Ishikawa (cell line): ENCODE results near the gene XRCC1.

ENCODE experiments used
- CEBPB ChIP-seq: IDR thresholded peaks from 2 replicates; pipeline ENCODE4 v1.6.1; 2012
- CREB1 ChIP-seq: IDR thresholded peaks from 2 replicates; pipeline ENCODE4 v1.6.1; 2012; ENCODE audit warnings: low read depth
- EGR1 ChIP-seq: IDR thresholded peaks from 2 replicates; pipeline ENCODE4 v1.6.1; 2012
- EP300 ChIP-seq: IDR thresholded peaks from 2 replicates; pipeline ENCODE4 v1.6.1; 2012; ENCODE audit warnings: borderline replicate concordance
- FOXM1 ChIP-seq: IDR thresholded peaks from 2 replicates; pipeline ENCODE4 v1.6.1; 2012; ENCODE audit warnings: low read depth, borderline replicate concordance
- NFIC ChIP-seq: IDR thresholded peaks from 2 replicates; pipeline ENCODE4 v1.6.1; 2012
- RAD21 ChIP-seq: IDR thresholded peaks from 2 replicates; pipeline ENCODE4 v1.6.1; 2012; ENCODE audit warnings: low read depth
- TAF1 ChIP-seq: IDR thresholded peaks from 2 replicates; pipeline ENCODE4 v1.6.1; 2012; ENCODE audit warnings: low read depth, mild to moderate bottlenecking
- TCF12 ChIP-seq: IDR thresholded peaks from 2 replicates; pipeline ENCODE4 v1.6.1; 2012; ENCODE audit warnings: low read depth
- TEAD4 ChIP-seq: IDR thresholded peaks from 2 replicates; pipeline ENCODE4 v1.6.1; 2012
- YY1 ChIP-seq: IDR thresholded peaks from 2 replicates; pipeline ENCODE4 v1.6.1; 2012; ENCODE audit warnings: low read depth
- ZBTB7A ChIP-seq: IDR thresholded peaks from 2 replicates; pipeline ENCODE4 v1.6.1; 2012; ENCODE audit warnings: low read depth
- TF ChIP-seq, protein P1 (sequence below): IDR thresholded peaks from 2 replicates; pipeline ENCODE4 v1.6.1; 2012; ENCODE audit warnings: low read depth, mild to moderate bottlenecking
- TF ChIP-seq, protein P2 (sequence below): IDR thresholded peaks from 2 replicates; pipeline ENCODE4 v1.6.1; 2012
- TF ChIP-seq, protein P3 (sequence below): IDR thresholded peaks from 2 replicates; pipeline ENCODE4 v1.6.1; 2012

The XRCC1 gene

DNA sequence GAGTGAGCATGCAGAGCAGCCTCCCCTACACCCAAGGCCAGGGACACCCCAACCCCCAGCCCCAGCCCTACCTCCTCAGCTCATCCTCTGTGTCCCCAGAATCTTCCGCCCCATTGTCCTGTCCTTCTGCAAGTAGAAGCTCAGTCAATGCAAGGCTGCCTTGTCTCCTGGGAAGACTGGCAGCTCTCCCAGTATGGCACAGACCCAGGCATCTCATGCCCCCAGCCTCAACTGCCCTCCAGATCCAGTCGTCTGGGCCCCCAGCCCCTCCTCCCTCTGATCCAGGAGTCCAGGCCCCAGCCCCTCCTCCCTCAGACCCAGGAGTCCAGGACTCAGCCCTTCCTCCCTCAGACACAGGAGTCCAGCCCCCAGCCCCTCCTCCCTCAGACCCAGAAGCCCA, 29.3 kb downstream of the XRCC1 start:
- no peak for TF ChIP-seq TEAD4
- TF ChIP-seq CEBPB = no peak
- no peak for TF ChIP-seq RAD21
- no peak for TF ChIP-seq CREB1
- TF ChIP-seq EP300 = no peak
- TF ChIP-seq EGR1 = no peak
- TF ChIP-seq TAF1 = no peak
- no peak for TF ChIP-seq NFIC
- TF ChIP-seq, protein P1, sequence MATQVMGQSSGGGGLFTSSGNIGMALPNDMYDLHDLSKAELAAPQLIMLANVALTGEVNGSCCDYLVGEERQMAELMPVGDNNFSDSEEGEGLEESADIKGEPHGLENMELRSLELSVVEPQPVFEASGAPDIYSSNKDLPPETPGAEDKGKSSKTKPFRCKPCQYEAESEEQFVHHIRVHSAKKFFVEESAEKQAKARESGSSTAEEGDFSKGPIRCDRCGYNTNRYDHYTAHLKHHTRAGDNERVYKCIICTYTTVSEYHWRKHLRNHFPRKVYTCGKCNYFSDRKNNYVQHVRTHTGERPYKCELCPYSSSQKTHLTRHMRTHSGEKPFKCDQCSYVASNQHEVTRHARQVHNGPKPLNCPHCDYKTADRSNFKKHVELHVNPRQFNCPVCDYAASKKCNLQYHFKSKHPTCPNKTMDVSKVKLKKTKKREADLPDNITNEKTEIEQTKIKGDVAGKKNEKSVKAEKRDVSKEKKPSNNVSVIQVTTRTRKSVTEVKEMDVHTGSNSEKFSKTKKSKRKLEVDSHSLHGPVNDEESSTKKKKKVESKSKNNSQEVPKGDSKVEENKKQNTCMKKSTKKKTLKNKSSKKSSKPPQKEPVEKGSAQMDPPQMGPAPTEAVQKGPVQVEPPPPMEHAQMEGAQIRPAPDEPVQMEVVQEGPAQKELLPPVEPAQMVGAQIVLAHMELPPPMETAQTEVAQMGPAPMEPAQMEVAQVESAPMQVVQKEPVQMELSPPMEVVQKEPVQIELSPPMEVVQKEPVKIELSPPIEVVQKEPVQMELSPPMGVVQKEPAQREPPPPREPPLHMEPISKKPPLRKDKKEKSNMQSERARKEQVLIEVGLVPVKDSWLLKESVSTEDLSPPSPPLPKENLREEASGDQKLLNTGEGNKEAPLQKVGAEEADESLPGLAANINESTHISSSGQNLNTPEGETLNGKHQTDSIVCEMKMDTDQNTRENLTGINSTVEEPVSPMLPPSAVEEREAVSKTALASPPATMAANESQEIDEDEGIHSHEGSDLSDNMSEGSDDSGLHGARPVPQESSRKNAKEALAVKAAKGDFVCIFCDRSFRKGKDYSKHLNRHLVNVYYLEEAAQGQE = no peak
- TF ChIP-seq, protein P2, sequence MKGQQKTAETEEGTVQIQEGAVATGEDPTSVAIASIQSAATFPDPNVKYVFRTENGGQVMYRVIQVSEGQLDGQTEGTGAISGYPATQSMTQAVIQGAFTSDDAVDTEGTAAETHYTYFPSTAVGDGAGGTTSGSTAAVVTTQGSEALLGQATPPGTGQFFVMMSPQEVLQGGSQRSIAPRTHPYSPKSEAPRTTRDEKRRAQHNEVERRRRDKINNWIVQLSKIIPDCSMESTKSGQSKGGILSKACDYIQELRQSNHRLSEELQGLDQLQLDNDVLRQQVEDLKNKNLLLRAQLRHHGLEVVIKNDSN = no peak
- TF ChIP-seq ZBTB7A = no peak
- no peak for TF ChIP-seq FOXM1
- TF ChIP-seq, protein P3, sequence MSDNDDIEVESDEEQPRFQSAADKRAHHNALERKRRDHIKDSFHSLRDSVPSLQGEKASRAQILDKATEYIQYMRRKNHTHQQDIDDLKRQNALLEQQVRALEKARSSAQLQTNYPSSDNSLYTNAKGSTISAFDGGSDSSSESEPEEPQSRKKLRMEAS = no peak
- no peak for TF ChIP-seq TCF12
- no peak for TF ChIP-seq YY1

DNA sequence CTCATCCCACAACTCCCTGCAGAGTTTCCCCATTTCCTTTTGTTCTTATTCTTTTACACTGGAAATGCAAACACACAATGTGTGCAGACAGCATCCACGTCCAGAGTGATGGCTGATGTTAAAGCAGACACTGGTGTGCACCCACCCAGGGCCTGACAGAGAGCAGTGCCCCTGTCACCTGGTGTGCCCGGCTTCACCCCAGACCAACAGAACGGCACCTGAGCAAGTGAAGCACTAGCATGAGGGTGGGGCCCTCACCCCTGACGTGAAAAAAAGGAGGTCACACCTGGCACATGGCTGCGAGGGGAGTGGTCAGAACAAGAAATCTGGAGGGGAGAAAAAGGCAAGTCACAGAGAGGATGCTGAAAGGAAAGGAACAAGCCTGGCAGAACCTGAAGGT, 30.1 kb downstream of the XRCC1 start:
- no peak for TF ChIP-seq EGR1
- TF ChIP-seq TEAD4 = no peak
- no peak for TF ChIP-seq FOXM1
- TF ChIP-seq, protein P2 = no peak
- no peak for TF ChIP-seq TAF1
- TF ChIP-seq, protein P1 = no peak
- TF ChIP-seq CREB1 = no peak
- TF ChIP-seq TCF12 = no peak
- TF ChIP-seq YY1 = no peak
- no peak for TF ChIP-seq RAD21
- no peak for TF ChIP-seq EP300
- TF ChIP-seq NFIC = no peak
- no peak for TF ChIP-seq ZBTB7A
- no peak for TF ChIP-seq CEBPB
- TF ChIP-seq, protein P3 = no peak

DNA sequence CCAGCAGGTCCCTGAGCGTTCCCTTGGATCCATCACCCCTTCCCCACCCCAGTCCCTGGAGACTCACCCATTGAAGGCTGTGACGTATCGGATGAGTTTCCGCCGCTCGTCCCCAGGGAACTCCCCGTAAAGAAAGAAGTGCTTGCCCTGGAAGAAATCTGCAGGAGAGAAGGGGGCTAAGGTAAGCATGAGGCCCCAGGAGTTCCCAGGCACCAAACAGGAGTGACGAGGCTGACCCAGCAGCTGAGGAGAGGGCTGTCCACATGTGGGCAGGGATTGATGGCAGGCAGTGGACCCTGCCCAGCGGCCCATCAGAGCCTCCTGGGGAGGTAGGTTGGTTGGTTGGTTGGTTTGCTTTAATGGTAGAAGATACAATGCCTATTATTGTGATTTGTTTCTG, 31.2 kb downstream of the XRCC1 start:
- TF ChIP-seq ZBTB7A = no peak
- TF ChIP-seq FOXM1 = no peak

DNA sequence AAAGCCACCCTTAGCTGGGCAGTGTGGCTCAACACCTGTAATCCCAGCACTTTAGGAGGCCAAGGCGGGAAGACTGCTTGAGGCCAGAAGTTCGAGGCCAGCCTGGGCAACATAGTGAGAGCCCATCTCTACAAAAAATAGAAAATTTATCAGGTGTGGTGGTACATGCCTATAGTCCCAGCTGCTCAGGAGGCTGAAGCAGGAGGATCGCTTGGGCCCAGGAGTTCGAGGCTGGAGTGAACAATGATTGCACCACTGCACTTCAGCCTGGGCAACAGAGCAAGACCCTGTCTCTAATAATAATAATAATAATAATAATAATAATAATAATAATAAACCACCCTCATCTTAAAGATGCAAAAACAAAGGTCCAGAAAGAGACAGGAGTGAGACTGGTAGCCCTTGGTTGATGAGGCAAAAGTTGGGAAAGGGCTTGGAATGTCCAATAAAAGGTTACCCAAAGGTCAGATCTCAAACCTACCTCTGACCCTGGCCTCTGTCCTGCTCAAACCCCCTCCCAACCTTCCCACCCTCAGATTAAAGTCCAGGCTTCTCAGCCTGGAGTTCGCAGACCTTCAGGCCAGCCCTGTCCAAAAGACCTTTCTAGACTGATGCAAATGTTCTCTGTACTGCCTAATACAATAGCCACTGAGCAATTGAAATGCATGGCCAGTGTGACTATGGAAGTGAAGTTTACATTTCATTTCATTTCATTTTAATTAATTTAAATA, 33.2 kb downstream of the XRCC1 start:
- TF ChIP-seq, protein P2 = no peak
- TF ChIP-seq RAD21 = no peak

DNA sequence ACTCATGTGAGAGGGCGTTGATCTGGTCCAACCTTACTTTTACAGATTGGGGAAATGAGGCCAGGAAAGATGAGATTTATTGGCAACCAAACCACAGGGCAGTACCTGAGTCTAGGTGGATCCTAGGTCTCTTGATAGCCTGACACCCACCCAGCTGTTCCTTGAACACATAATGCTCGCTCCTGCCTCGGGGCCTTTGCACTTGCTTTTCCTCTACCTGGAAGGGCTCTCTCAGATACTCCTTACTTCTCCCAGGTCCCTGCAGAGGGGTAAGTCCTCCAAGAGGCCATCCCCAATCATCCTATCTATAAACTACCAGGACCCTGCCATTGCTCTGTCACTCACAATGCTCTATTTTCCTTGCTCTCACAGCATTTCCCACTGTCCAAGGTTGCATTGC, 34.9 kb downstream of the XRCC1 start:
- TF ChIP-seq TAF1 (no peak), TCF12 (no peak), CREB1 (no peak), EGR1 (no peak), NFIC (no peak), CEBPB (no peak), ZBTB7A (no peak), RAD21 (no peak), EP300 (no peak), FOXM1 (no peak), YY1 (no peak), TEAD4 (no peak)
- TF ChIP-seq, protein P1 = no peak
- TF ChIP-seq, protein P3 = no peak
- TF ChIP-seq, protein P2 = no peak
